PC-3 (cell line): ENCODE measurements around the gene ZNF335. TPM values are rescaled to one million over a fixed set of nuclear protein-coding genes. Genes with fewer than 3 reads are reported as not detected.

Experiments used
- ATAC-seq: fragments of 200-7000 bp; cut with Tn5 transposase; 2 replicates; pipeline ENCODE4 v1.9.1; 2020; ENCODE audit warnings: mild to moderate bottlenecking, moderate library complexity
- BruUV-seq: library from RNA; stranded (reverse); fragments of 400-500 nt; replicated peaks from 2 replicates; lab custom pipeline; 2021; lab: Mats Ljungman, UMichigan
- CTCF ChIA-PET: fragments of 300-600 bp; sonication (Branson Sonifier 250); formaldehyde crosslinking; loops from one replicate; lab custom pipeline; 2022; ENCODE audit warnings: antibody characterized with exemption; lab: Charles Lee
- POLR2A ChIA-PET: fragments of 300-600 bp; sonication (Branson Sonifier 250); formaldehyde crosslinking; loops from one replicate; lab custom pipeline; 2022; ENCODE audit warnings: antibody characterized with exemption; ENCODE audit not compliant: unreplicated experiment; lab: Charles Lee
- DNase-seq: peaks from one replicate; pipeline ENCODE4 v3.0.0-alpha.2; 2015
- H2AFZ ChIP-seq: fragments of 300-600 bp; sonication (generic); 2 replicates; pipeline ENCODE4 v1.6.0; 2016; ENCODE audit warnings: antibody characterized with exemption, low read length
- H3F3A ChIP-seq: fragments of 300-600 bp; sonication (generic); one replicate; pipeline ENCODE4 v1.6.0; 2017; ENCODE audit warnings: antibody characterized with exemption, low read length, control low read depth, mild to moderate bottlenecking; ENCODE audit not compliant: unreplicated experiment
- H3K27ac ChIP-seq: fragments of 300-600 bp; sonication (generic); 2 replicates; pipeline ENCODE4 v1.5.1; 2016; ENCODE audit warnings: mild to moderate bottlenecking, low read length
- H3K27me3 ChIP-seq: fragments of 300-600 bp; sonication (generic); 2 replicates; pipeline ENCODE4 v1.6.1; 2016; ENCODE audit warnings: low read length, mixed read lengths
- H3K36me3 ChIP-seq: fragments of 300-600 bp; sonication (generic); 2 replicates; pipeline ENCODE4 v1.6.1; 2016; ENCODE audit warnings: low read depth, mixed run types, low read length, mixed read lengths
- H3K4me1 ChIP-seq: fragments of 300-600 bp; sonication (generic); 2 replicates; pipeline ENCODE4 v1.5.1; 2016; ENCODE audit warnings: low read length; ENCODE audit not compliant: insufficient read depth
- H3K4me2 ChIP-seq: fragments of 300-600 bp; sonication (generic); 2 replicates; pipeline ENCODE4 v1.6.0; 2016; ENCODE audit warnings: low read length
- H3K4me3 ChIP-seq: fragments of 300-600 bp; sonication (generic); 2 replicates; pipeline ENCODE4 v1.5.1; 2016; ENCODE audit warnings: mild to moderate bottlenecking, low read length, mixed read lengths
- H3K79me2 ChIP-seq: fragments of 300-600 bp; sonication (generic); 2 replicates; pipeline ENCODE4 v1.6.1; 2017; ENCODE audit warnings: low read length, mixed read lengths
- H3K9ac ChIP-seq: fragments of 300-600 bp; sonication (generic); 2 replicates; pipeline ENCODE4 v1.6.0; 2016; ENCODE audit warnings: mild to moderate bottlenecking, low read length
- H3K9me2 ChIP-seq: fragments of 300-600 bp; sonication (generic); replicated peaks from 2 replicates; pipeline ENCODE4 v1.6.1; 2016; ENCODE audit warnings: mixed run types, low read length, mixed read lengths
- H3K9me3 ChIP-seq: fragments of 300-600 bp; sonication (generic); 2 replicates; pipeline ENCODE4 v1.6.1; 2016; ENCODE audit warnings: low read length, mixed read lengths
- H4K20me1 ChIP-seq: fragments of 300-600 bp; sonication (generic); 2 replicates; pipeline ENCODE4 v1.6.1; 2016; ENCODE audit warnings: low read length, mixed read lengths
- CTCF ChIP-seq: fragments of 300-600 bp; sonication (generic); conservative IDR thresholded peaks from 2 replicates; pipeline ENCODE4 v1.5.1; 2017; ENCODE audit warnings: antibody characterized with exemption, low read depth, mild to moderate bottlenecking, low read length
- EZH2 ChIP-seq: fragments of 300-600 bp; sonication (generic); IDR thresholded peaks from one replicate; pipeline ENCODE4 v1.6.1; 2017; ENCODE audit warnings: antibody characterized with exemption, mild to moderate bottlenecking, low read length; ENCODE audit not compliant: unreplicated experiment
- EZH2phosphoT487 ChIP-seq: fragments of 300-600 bp; sonication (generic); IDR thresholded peaks from 2 replicates; pipeline ENCODE4 v1.6.1; 2018; ENCODE audit warnings: mild to moderate bottlenecking, antibody characterized with exemption, low read length, borderline replicate concordance
- intact Hi-C: fragments of 100-400 bp; cut with micrococcal nuclease; formaldehyde crosslinking; loops from 2 replicates; pipeline ENCODE4 v1.9.0; 2023
- total RNA-seq: library from RNA; depleted of rRNA; stranded (reverse); fragments of >200 nt; gene quantifications from 2 replicates; pipeline ENCODE4 v1.2.3, GENCODE V29; 2014

Gene ZNF335
- total RNA-seq, 1 experiment from 2014 or later = 36.9 TPM

GRCh38 chr20:45959956-45960630 lies 11.9 kb downstream of the ZNF335 start:
- no TSS peak for BruUV-seq
- H3K79me2 ChIP-seq = no peaks in the 10 kb centered on the region
- no peak overlapping the region for H2AFZ ChIP-seq
- ChIA-PET CTCF (no interaction called here), POLR2A (no interaction called here)
- no peaks in the 10 kb centered on the region for H3K4me1 ChIP-seq
- no peaks in the 10 kb centered on the region for H3K27me3 ChIP-seq
- H3K9me3 ChIP-seq = no peaks in the 10 kb centered on the region
- H3K36me3 ChIP-seq = peaks cover 63% of the 10 kb centered on the region
- no peak overlapping the region for H3K4me2 ChIP-seq
- H3K9me2 ChIP-seq = no peaks in the 10 kb centered on the region
- H3K27ac ChIP-seq = no peak overlapping the region
- no peak for DNase-seq
- H3F3A ChIP-seq = no peaks in the 10 kb centered on the region
- TF ChIP-seq EZH2 (no peak), CTCF (no peak), EZH2phosphoT487 (no peak)
- ATAC-seq = no peak
- no peak overlapping the region for H3K4me3 ChIP-seq
- no peak overlapping the region for H3K9ac ChIP-seq
- no peaks in the 10 kb centered on the region for H4K20me1 ChIP-seq
- intact Hi-C loops = no loop called here

DNA sequence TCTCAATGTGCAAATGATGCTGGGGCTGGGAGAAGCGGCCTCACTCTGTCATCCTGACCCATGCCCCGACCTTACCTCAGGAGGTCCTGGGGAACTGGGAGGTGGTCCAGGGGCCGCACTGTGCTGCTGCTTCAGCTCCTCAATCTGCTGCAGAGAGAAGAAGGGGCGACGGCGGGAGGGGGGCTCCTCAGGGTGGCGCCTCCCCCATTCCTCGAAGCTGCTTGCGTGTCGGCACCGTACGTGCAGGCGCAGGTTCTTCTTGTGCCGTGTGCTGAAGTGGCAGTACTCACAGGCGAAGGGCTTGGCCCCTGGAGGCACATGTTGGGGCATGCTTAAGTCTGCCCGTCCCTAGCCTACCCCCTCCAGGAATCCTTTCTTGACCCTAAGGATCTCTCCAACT lies 12.9 kb downstream of the ZNF335 start:
- Histone ChIP-seq H3K4me2 (no peak overlapping the region), H3K9me2 (no peaks in the 10 kb centered on the region), H3K9me3 (no peaks in the 10 kb centered on the region), H3K9ac (no peak overlapping the region), H3K79me2 (no peaks in the 10 kb centered on the region), H3K36me3 (peaks cover 61% of the 10 kb centered on the region), H2AFZ (no peak overlapping the region), H4K20me1 (no peaks in the 10 kb centered on the region), H3K4me1 (no peaks in the 10 kb centered on the region), H3F3A (no peaks in the 10 kb centered on the region), H3K4me3 (no peak overlapping the region), H3K27me3 (no peaks in the 10 kb centered on the region), H3K27ac (no peak overlapping the region)
- no TSS peak for BruUV-seq
- ATAC-seq (no peak), DNase-seq (no peak)
- POLR2A ChIA-PET = no interaction called here
- TF ChIP-seq EZH2 (no peak), CTCF (no peak), EZH2phosphoT487 (no peak)
- CTCF ChIA-PET = no interaction called here
- intact Hi-C loops = no loop called here

DNA sequence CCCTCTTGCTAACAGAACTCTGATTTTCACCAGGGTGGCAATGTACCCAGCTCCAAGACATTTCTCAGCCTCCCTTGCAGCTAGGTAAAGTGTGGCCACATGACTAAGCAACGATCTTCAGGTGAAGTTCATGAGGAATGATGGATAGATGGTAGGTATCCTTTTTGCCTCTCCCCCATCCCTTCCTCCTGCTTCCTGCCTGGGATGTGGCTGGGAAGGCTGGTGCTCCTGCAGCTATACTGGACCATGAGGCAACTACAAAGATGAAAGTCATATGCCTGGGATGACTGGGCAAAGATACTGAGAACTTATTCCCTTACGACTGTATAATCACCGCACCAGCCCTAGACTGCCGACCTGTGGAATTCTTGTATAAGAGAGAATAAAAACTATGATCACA lies 13.4 kb downstream of the ZNF335 start:
- ChIA-PET POLR2A (no interaction called here), CTCF (no interaction called here)
- H3F3A ChIP-seq = no peaks in the 10 kb centered on the region
- peaks cover 61% of the 10 kb centered on the region for H3K36me3 ChIP-seq
- H3K9me3 ChIP-seq = no peaks in the 10 kb centered on the region
- DNase-seq (no peak), ATAC-seq (no peak)
- no peak overlapping the region for H3K27ac ChIP-seq
- H3K4me3 ChIP-seq = no peak overlapping the region
- intact Hi-C loops = no loop called here
- no peaks in the 10 kb centered on the region for H4K20me1 ChIP-seq
- no peak overlapping the region for H2AFZ ChIP-seq
- no peaks in the 10 kb centered on the region for H3K9me2 ChIP-seq
- no peak overlapping the region for H3K9ac ChIP-seq
- H3K27me3 ChIP-seq = no peaks in the 10 kb centered on the region
- no peaks in the 10 kb centered on the region for H3K4me1 ChIP-seq
- H3K4me2 ChIP-seq = no peak overlapping the region
- no TSS peak for BruUV-seq
- H3K79me2 ChIP-seq = no peaks in the 10 kb centered on the region
- no peak for TF ChIP-seq EZH2phosphoT487
- no peak for TF ChIP-seq CTCF
- TF ChIP-seq EZH2 = no peak
